Keratinocyte (primary cell): Measurements from ENCODE around the gene PRKCZ. TPM values are rescaled to one million over a fixed set of nuclear protein-coding genes. Genes with fewer than 3 reads are reported as not detected.

Experiments used
- DNase-seq: peaks from one replicate; pipeline ENCODE4 v3.0.0-alpha.2; 2011; ENCODE audit warnings: low read depth, missing footprints, low spot score
- FAIRE-seq: peaks from 2 replicates; lab custom pipeline; 2011; peaks lifted over from hg19 to GRCh38; lab: Jason Lieb, UNC
- H2AFZ ChIP-seq: 2 replicates; pipeline ENCODE4 v1.6.0; 2012; ENCODE audit warnings: low read length, control low read depth, inconsistent platforms; ENCODE audit not compliant: control insufficient read depth
- H3K27ac ChIP-seq: 2 replicates; pipeline ENCODE4 v1.5.1; 2011; ENCODE audit warnings: low read length; ENCODE audit not compliant: control insufficient read depth, insufficient read depth
- H3K27me3 ChIP-seq: 3 replicates; pipeline ENCODE4 v1.6.0; 2011; ENCODE audit warnings: low read length; ENCODE audit not compliant: control insufficient read depth, insufficient read depth; ENCODE audit errors: extremely low read depth
- H3K36me3 ChIP-seq, 2 experiments: 2 replicates in 1 of 2; 3 replicates in 1 of 2; pipeline ENCODE4 v1.5.1; 2011; ENCODE audit warnings: low read length in 2 of 2, mild to moderate bottlenecking in 1 of 2; ENCODE audit not compliant: control insufficient read depth in 2 of 2, insufficient read depth in 2 of 2; ENCODE audit errors: extremely low read depth in 1 of 2
- H3K4me1 ChIP-seq: 3 replicates; pipeline ENCODE4 v1.5.1; 2011; ENCODE audit warnings: low read length; ENCODE audit not compliant: control insufficient read depth, insufficient read depth; ENCODE audit errors: extremely low read depth
- H3K4me2 ChIP-seq: 3 replicates; pipeline ENCODE4 v1.6.0; 2011; ENCODE audit warnings: low read depth, low read length; ENCODE audit not compliant: control insufficient read depth, insufficient read depth; ENCODE audit errors: extremely low read depth
- H3K4me3 ChIP-seq, 3 experiments: fragments of 200-600 bp in 1 of 3; sonication (generic) in 1 of 3; 2 replicates in 2 of 3; 3 replicates in 1 of 3; pipeline ENCODE4 v1.5.1; 2011 to 2016; ENCODE audit warnings: low read length in 3 of 3, mild to moderate bottlenecking in 3 of 3, control low read depth in 2 of 3, inconsistent platforms in 1 of 3, low read depth in 1 of 3, mixed read lengths in 1 of 3, mixed run types in 1 of 3, moderate library complexity in 1 of 3; ENCODE audit not compliant: control insufficient read depth in 2 of 3, insufficient read depth in 2 of 3; ENCODE audit errors: extremely low read depth in 1 of 3
- H3K79me2 ChIP-seq: 2 replicates; pipeline ENCODE4 v1.6.0; 2012; ENCODE audit warnings: low read length; ENCODE audit not compliant: control insufficient read depth, insufficient read depth
- H3K9ac ChIP-seq: 3 replicates; pipeline ENCODE4 v1.6.0; 2011; ENCODE audit warnings: low read length; ENCODE audit not compliant: control insufficient read depth, insufficient read depth; ENCODE audit errors: extremely low read depth
- H3K9me1 ChIP-seq: 3 replicates; pipeline ENCODE4 v1.6.0; 2011; ENCODE audit warnings: low read length; ENCODE audit not compliant: control insufficient read depth, insufficient read depth; ENCODE audit errors: extremely low read depth
- H3K9me3 ChIP-seq: 2 replicates; pipeline ENCODE4 v1.5.1; 2012; ENCODE audit warnings: low read depth, low read length; ENCODE audit not compliant: control insufficient read depth
- H4K20me1 ChIP-seq: 3 replicates; pipeline ENCODE4 v1.6.0; 2011; ENCODE audit warnings: low read length; ENCODE audit not compliant: control insufficient read depth, insufficient read depth; ENCODE audit errors: extremely low read depth
- CTCF ChIP-seq, 3 experiments: IDR thresholded peaks in 1 of 3; conservative IDR thresholded peaks in 1 of 3; optimal IDR thresholded peaks in 1 of 3; 2 replicates in 2 of 3; 3 replicates in 1 of 3; pipeline versions ENCODE3 to v1.5.1; 2011; ENCODE audit warnings: low read length in 3 of 3, mild to moderate bottlenecking in 3 of 3, moderate library complexity in 2 of 3, control low read depth in 1 of 3, inconsistent platforms in 1 of 3; ENCODE audit not compliant: insufficient read depth in 2 of 3; ENCODE audit errors: extremely low read depth in 1 of 3
- EZH2 ChIP-seq: IDR thresholded peaks from one replicate; pipeline ENCODE4 v1.6.1; 2012; ENCODE audit warnings: inconsistent platforms, mild to moderate bottlenecking, low read length, moderate library complexity
- dilution Hi-C: fragments of 300-500 bp; cut with MboI; formaldehyde crosslinking; loops from one replicate; pipeline ENCODE4 v1.7.0; 2020; ENCODE audit warnings: low sequenced_read_pairs; ENCODE audit not compliant: extremely low pct_ligation_motif_present
- polyA plus RNA-seq, 5 experiments: library from polyadenylated mRNA; depleted of rRNA in 3 of 5; stranded (reverse) in 3 of 5; stranded (forward) in 1 of 5; unstranded in 1 of 5; fragments of >200 nt; gene quantifications; 1 replicate in 1 of 5; 2 replicates in 3 of 5; 3 replicates in 1 of 5; pipeline versions ENCODE4 v1.2.1 to v1.2.3, GENCODE V29; 2011 to 2012; ENCODE audit warnings: missing spikeins in 2 of 5, low read depth in 1 of 5, low replicate concordance in 1 of 5

Gene PRKCZ
- polyA plus RNA-seq, 1 donor (not counting 4 experiments of a cell fraction or from before 2014, with no cell fraction given): 36.3 TPM

GRCh38 chr1:2060535-2060934, 10.3 kb downstream of the PRKCZ start:
- Histone ChIP-seq H3K79me2 (no peaks in the 10 kb centered on the region), H3K27me3 (no peaks in the 10 kb centered on the region), H3K4me1 (no peaks in the 10 kb centered on the region), H2AFZ (no peak overlapping the region), H3K27ac (no peak overlapping the region), H4K20me1 (no peaks in the 10 kb centered on the region), H3K9me3 (no peaks in the 10 kb centered on the region), H3K9me1 (no peaks in the 10 kb centered on the region), H3K4me3 (no peak overlapping the region), H3K36me3 (peaks cover 11 to 19% of the 10 kb centered on the region in 2 experiments), H3K4me2 (no peak overlapping the region), H3K9ac (no peak overlapping the region)
- FAIRE-seq: no peak
- TF ChIP-seq CTCF (optimal IDR thresholded peaks at IDR 0.05 in 1 of 3, IDR thresholded peaks at IDR 0.05 in 1 of 3, conservative IDR thresholded peaks at IDR 0.05 in 1 of 3; ENCODE audit: extremely low read depth in 1 of 3, insufficient read depth in 2 of 3, low read length in 3 of 3): no peak
- TF ChIP-seq EZH2: no peak
- dilution Hi-C loops: no loop called here
- DNase-seq: no peak

GRCh38 chr1:2061065-2061778, 11.0 kb downstream of the PRKCZ start:
- Histone ChIP-seq H2AFZ (no peak overlapping the region), H3K27ac (no peak overlapping the region), H3K4me2 (no peak overlapping the region), H3K4me3 (no peak overlapping the region), H3K9ac (no peak overlapping the region), H3K4me1 (no peaks in the 10 kb centered on the region), H3K27me3 (no peaks in the 10 kb centered on the region), H3K9me3 (no peaks in the 10 kb centered on the region), H3K79me2 (no peaks in the 10 kb centered on the region), H4K20me1 (no peaks in the 10 kb centered on the region), H3K36me3 (peaks cover 11 to 16% of the 10 kb centered on the region in 2 experiments), H3K9me1 (no peaks in the 10 kb centered on the region)
- TF ChIP-seq CTCF (optimal IDR thresholded peaks at IDR 0.05 in 1 of 3, IDR thresholded peaks at IDR 0.05 in 1 of 3, conservative IDR thresholded peaks at IDR 0.05 in 1 of 3; ENCODE audit: extremely low read depth in 1 of 3, insufficient read depth in 2 of 3, low read length in 3 of 3) (no peak), EZH2 (no peak)
- dilution Hi-C loops: no loop called here
- DNase-seq (no peak), FAIRE-seq (no peak)
